ENCODE results near the gene ARID1B. TPM values are rescaled to one million over a fixed set of nuclear protein-coding genes. Genes with fewer than 3 reads are reported as not detected.

The ARID1B gene
- total and polyA plus RNA-seq, 2 of the 4 experiments (the other 2 are of a cell fraction), result 14.5 to 20.1 TPM

GRCh38 chr6:157152556-157152955 is 375.4 kb downstream of the ARID1B start:
- 0 out of 2 replicates have a peak overlapping the region, but pooled peaks have one; percentile 16 for H2BK20ac ChIP-seq (ENCODE audit: low read depth, low read length)
- H2AK5ac ChIP-seq (ENCODE audit: low read depth, low read length), result peak overlapping the region; percentile 29; the same call in 1 of the 2 replicates
- in situ Hi-C loops (cut with MboI; ENCODE audit: low sequenced_read_pairs) (no loop called here), intact Hi-C loops (cut with micrococcal nuclease) (no loop called here), dilution Hi-C loops (cut with HindIII; ENCODE audit: low sequenced_read_pairs, unreplicated experiment) (no loop called here)
- no peak overlapping the region for H3K27ac ChIP-seq (ENCODE audit: insufficient read depth, low read length)
- 0 out of 2 replicates have a peak overlapping the region, but pooled peaks have one; percentile 0 for H3K4ac ChIP-seq (ENCODE audit: low read depth, low read length)
- ATAC-seq (ENCODE audit: low read depth), result no peak
- H2AK9ac ChIP-seq (replicated peaks; ENCODE audit: low read depth, low read length, poor library complexity), result no peak overlapping the region
- no peaks in the 10 kb centered on the region for H3K9me3 ChIP-seq (ENCODE audit: control insufficient read depth, insufficient read depth, low read length)
- peaks cover 27% of the 10 kb centered on the region for H3K9me1 ChIP-seq (ENCODE audit: insufficient read depth, low read length)
- H3K4me2 ChIP-seq (ENCODE audit: low read depth, low read length), result no peak overlapping the region
- DNase-seq, result no peak
- ChIA-PET CTCF (interaction anchor here (0.5 to 1.9 kb wide), 2 partner anchors 12 to 49 kb away, joined by 4 read pairs; no protein-coding TSS in a partner anchor), POLR2A (ENCODE audit: unreplicated experiment) (no interaction called here)
- peak overlapping the region; percentile 14; the same call in 1 of the 2 replicates for H3K23ac ChIP-seq (ENCODE audit: low read depth, low read length)
- no peak overlapping the region for H4K5ac ChIP-seq (ENCODE audit: low read depth, low read length)
- H4K91ac ChIP-seq (ENCODE audit: insufficient read depth, low read depth, low read length), result no peak overlapping the region
- H4K8ac ChIP-seq (ENCODE audit: low read depth in 2 of 2, low read length in 2 of 2), result 0 out of 4 replicates have a peak overlapping the region, but pooled peaks of 1 of the 2 experiments have one; percentile 6
- H4K20me1 ChIP-seq (ENCODE audit: insufficient read depth, low read length), result no peaks in the 10 kb centered on the region; the same call in 1 of the 2 replicates
- no peaks in the 10 kb centered on the region for H3K27me3 ChIP-seq (ENCODE audit: control insufficient read depth, insufficient read depth, low read length)
- no peak overlapping the region for H3K14ac ChIP-seq (replicated peaks; ENCODE audit: low read depth, low read length)
- peak overlapping the region; percentile 20; the same call in 1 of the 2 replicates for H3K18ac ChIP-seq (ENCODE audit: low read depth, low read length)
- no peak overlapping the region for H3K4me3 ChIP-seq (ENCODE audit: insufficient read depth, low read depth, low read length)
- H3K9ac ChIP-seq (ENCODE audit: low read depth, low read length), result no peak overlapping the region
- WGBS, 2 experiments (ENCODE audit: extremely low coverage in 2 of 2, insufficient read length in 1 of 2), result no CpG with 5 or more reads among the region's 3 CpGs
- H2BK15ac ChIP-seq (ENCODE audit: low read depth, low read length), result no peak overlapping the region
- TF ChIP-seq CTCF (conservative IDR thresholded peaks at IDR 0.05; ENCODE audit: low read depth, low read length) (no peak), MXI1 (IDR thresholded peaks at IDR 0.05; ENCODE audit: borderline replicate concordance, low read depth, low read length) (no peak), BHLHE40 (IDR thresholded peaks at IDR 0.05; ENCODE audit: low read depth, low read length) (no peak), CHD1 (IDR thresholded peaks at IDR 0.05; ENCODE audit: low read depth, low read length) (no peak), RCOR1 (IDR thresholded peaks at IDR 0.05; ENCODE audit: insufficient replicate concordance, low read length) (no peak), ELK1 (IDR thresholded peaks at IDR 0.05; ENCODE audit: borderline replicate concordance, low read depth, low read length) (no peak), FOS (IDR thresholded peaks at IDR 0.05; ENCODE audit: low read depth, low read length) (no peak)
- H3K36me3 ChIP-seq (ENCODE audit: control insufficient read depth, insufficient read depth, low read length), result peaks cover 19% of the 10 kb centered on the region
- H3K79me1 ChIP-seq (ENCODE audit: low read depth in 1 of 2, low read length in 2 of 2), result peaks cover 13 to 17% of the 10 kb centered on the region in 2 experiments
- H3K56ac ChIP-seq (ENCODE audit: extremely low read depth, insufficient read depth, low read length), result no peak overlapping the region
- H2BK5ac ChIP-seq (ENCODE audit: low read depth, low read length, poor library complexity, severe bottlenecking), result no peak overlapping the region
- BruUV-seq (replicated peaks), result no TSS peak
- 0 out of 2 replicates have a peak overlapping the region, but pooled peaks have one; percentile 41 for H2BK120ac ChIP-seq (ENCODE audit: low read depth, low read length)
- peaks cover 23% of the 10 kb centered on the region for H3K4me1 ChIP-seq (ENCODE audit: control insufficient read depth, insufficient read depth, low read length)
- no peak overlapping the region for H2AFZ ChIP-seq (replicated peaks; ENCODE audit: low read length, poor library complexity)

All from IMR-90 (cell line).